SK-N-SH (cell line): Measurements from ENCODE around the gene PRICKLE2.

Source experiments
- CHD2 ChIP-seq: fragments of 150-350 bp; IDR thresholded peaks from 2 replicates; pipeline ENCODE4 v1.6.1; 2018; ENCODE audit warnings: low read length; ENCODE audit not compliant: partially characterized antibody
- ELF1 ChIP-seq: IDR thresholded peaks from 2 replicates; pipeline ENCODE4 v1.4.0; 2012
- EP300 ChIP-seq, 2 experiments: IDR thresholded peaks; 2 replicates each; pipeline versions ENCODE4 v1.4.0 to v1.6.1; 2012; ENCODE audit warnings: borderline replicate concordance in 1 of 2, low read depth in 1 of 2, low read length in 1 of 2
- EZH2phosphoT487 ChIP-seq: fragments of 200-600 bp; sonication (generic); IDR thresholded peaks from 2 replicates; pipeline ENCODE4 v1.6.1; 2017; ENCODE audit warnings: low read depth, mixed run types, mild to moderate bottlenecking, antibody characterized with exemption, moderate library complexity, borderline replicate concordance
- POLR2AphosphoS5 ChIP-seq: IDR thresholded peaks from 2 replicates; pipeline ENCODE4 v1.6.1; 2012; ENCODE audit warnings: low read depth, low read length
- RAD21 ChIP-seq: IDR thresholded peaks from 2 replicates; pipeline ENCODE4 v1.6.1; 2012; ENCODE audit warnings: mild to moderate bottlenecking, low read length
- SIN3A ChIP-seq: IDR thresholded peaks from 2 replicates; pipeline ENCODE4 v1.6.1; 2012; ENCODE audit warnings: low read depth, mild to moderate bottlenecking, low read length, moderate library complexity, borderline replicate concordance
- TF ChIP-seq, protein P1 (sequence below): fragments of 200-600 bp; sonication (generic); IDR thresholded peaks from 2 replicates; pipeline ENCODE4 v1.6.1; 2017; ENCODE audit warnings: antibody characterized with exemption, mild to moderate bottlenecking, moderate library complexity
- TF ChIP-seq, protein P2 (sequence below): IDR thresholded peaks from 2 replicates; pipeline ENCODE4 v1.6.1; 2012; ENCODE audit warnings: mild to moderate bottlenecking, low read depth, low read length, moderate library complexity

DNA sequence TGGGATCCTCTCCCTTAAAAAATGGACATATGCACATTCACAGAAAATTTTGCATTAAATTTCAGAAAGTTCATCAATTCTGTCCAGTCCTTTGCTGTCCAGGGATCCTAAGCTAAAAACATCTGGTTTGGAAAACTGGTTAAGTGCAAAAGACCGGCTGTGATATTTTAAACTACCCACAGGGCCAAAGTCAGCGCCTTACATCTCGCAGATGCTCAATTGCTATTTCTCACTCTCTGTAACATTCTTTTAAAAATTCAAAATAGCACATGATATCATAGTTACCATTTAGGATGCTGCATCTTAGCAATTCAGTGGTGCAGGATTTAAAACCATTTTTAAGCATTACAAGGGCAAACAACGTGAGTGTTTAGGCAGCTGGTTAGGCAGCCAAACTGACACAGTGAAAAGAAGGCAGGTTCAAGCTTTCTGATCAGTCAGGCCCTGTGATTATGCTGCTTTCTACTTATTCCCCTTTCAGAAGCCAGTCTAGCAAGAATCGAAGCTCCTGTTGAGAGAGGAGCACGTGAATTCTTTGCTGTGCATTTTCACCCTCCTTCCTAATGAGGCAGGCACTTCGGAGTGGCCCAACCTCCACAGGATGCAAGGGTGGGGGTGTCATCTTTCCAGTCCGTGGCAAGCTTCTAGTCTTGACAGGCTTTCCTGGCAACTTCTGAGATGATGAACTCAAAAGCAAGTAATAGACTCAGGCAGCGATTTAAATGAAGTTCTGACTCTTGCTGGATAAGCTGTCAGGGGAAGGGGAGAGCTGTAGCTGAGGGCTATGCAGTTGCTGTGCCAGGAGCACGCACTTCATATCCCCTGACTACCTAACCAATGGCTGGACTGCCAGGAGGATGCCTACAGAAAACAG lies 8.8 kb downstream of the PRICKLE2 start:
- TF ChIP-seq SIN3A = no peak
- TF ChIP-seq, protein P1, sequence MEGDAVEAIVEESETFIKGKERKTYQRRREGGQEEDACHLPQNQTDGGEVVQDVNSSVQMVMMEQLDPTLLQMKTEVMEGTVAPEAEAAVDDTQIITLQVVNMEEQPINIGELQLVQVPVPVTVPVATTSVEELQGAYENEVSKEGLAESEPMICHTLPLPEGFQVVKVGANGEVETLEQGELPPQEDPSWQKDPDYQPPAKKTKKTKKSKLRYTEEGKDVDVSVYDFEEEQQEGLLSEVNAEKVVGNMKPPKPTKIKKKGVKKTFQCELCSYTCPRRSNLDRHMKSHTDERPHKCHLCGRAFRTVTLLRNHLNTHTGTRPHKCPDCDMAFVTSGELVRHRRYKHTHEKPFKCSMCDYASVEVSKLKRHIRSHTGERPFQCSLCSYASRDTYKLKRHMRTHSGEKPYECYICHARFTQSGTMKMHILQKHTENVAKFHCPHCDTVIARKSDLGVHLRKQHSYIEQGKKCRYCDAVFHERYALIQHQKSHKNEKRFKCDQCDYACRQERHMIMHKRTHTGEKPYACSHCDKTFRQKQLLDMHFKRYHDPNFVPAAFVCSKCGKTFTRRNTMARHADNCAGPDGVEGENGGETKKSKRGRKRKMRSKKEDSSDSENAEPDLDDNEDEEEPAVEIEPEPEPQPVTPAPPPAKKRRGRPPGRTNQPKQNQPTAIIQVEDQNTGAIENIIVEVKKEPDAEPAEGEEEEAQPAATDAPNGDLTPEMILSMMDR = no peak
- TF ChIP-seq, protein P2, sequence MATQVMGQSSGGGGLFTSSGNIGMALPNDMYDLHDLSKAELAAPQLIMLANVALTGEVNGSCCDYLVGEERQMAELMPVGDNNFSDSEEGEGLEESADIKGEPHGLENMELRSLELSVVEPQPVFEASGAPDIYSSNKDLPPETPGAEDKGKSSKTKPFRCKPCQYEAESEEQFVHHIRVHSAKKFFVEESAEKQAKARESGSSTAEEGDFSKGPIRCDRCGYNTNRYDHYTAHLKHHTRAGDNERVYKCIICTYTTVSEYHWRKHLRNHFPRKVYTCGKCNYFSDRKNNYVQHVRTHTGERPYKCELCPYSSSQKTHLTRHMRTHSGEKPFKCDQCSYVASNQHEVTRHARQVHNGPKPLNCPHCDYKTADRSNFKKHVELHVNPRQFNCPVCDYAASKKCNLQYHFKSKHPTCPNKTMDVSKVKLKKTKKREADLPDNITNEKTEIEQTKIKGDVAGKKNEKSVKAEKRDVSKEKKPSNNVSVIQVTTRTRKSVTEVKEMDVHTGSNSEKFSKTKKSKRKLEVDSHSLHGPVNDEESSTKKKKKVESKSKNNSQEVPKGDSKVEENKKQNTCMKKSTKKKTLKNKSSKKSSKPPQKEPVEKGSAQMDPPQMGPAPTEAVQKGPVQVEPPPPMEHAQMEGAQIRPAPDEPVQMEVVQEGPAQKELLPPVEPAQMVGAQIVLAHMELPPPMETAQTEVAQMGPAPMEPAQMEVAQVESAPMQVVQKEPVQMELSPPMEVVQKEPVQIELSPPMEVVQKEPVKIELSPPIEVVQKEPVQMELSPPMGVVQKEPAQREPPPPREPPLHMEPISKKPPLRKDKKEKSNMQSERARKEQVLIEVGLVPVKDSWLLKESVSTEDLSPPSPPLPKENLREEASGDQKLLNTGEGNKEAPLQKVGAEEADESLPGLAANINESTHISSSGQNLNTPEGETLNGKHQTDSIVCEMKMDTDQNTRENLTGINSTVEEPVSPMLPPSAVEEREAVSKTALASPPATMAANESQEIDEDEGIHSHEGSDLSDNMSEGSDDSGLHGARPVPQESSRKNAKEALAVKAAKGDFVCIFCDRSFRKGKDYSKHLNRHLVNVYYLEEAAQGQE = no peak
- TF ChIP-seq CHD2 = no peak
- TF ChIP-seq EZH2phosphoT487 = no peak
- TF ChIP-seq EP300 (IDR thresholded peaks at IDR 0.05; ENCODE audit: borderline replicate concordance in 1 of 2, low read depth in 1 of 2, low read length in 1 of 2) = no peak
- no peak for TF ChIP-seq POLR2AphosphoS5
- TF ChIP-seq RAD21 = no peak
- no peak for TF ChIP-seq ELF1
